K562 (cell line): Measurements from ENCODE around the gene SLC25A1. TPM values are rescaled to one million over a fixed set of nuclear protein-coding genes. Genes with fewer than 3 reads are reported as not detected.

Experiments
- ATF3 ChIP-seq, 2 experiments: fragments of 450-650 bp in 1 of 2; sonication (generic) in 1 of 2; formaldehyde crosslinking in 1 of 2; IDR thresholded peaks in 1 of 2; conservative IDR thresholded peaks in 1 of 2; 2 replicates each; pipeline versions ENCODE4 v1.6.1 to v1.8.1; 2016 to 2023; ENCODE audit warnings: mild to moderate bottlenecking in 2 of 2, moderate library complexity in 2 of 2, inconsistent platforms in 1 of 2, missing genetic modification reagents in 1 of 2
- CAMTA2 ChIP-seq: fragments of 250-450 bp; sonication (Bioruptor Pico); conservative IDR thresholded peaks from 2 replicates; pipeline ENCODE4 v1.5.1; 2022
- ELF4 ChIP-seq: fragments of 450-650 bp; formaldehyde crosslinking; IDR thresholded peaks from 2 replicates; pipeline ENCODE4 v1.4.0; 2022; ENCODE audit warnings: missing genetic modification characterization
- FOS ChIP-seq: IDR thresholded peaks from 3 replicates; pipeline ENCODE4 v1.6.1; 2011; ENCODE audit not compliant: insufficient read length; ENCODE audit errors: extremely low read depth
- FOXP1 ChIP-seq: sonication (generic); formaldehyde crosslinking; IDR thresholded peaks from 2 replicates; pipeline ENCODE4 v1.8.0; 2022; ENCODE audit warnings: mild to moderate bottlenecking, missing genetic modification reagents
- HIVEP1 ChIP-seq: fragments of 250-450 bp; sonication (Bioruptor Pico); IDR thresholded peaks from 2 replicates; pipeline ENCODE4 v1.4.0; 2020; ENCODE audit warnings: mild to moderate bottlenecking
- KDM5B ChIP-seq: fragments of 200-600 bp; sonication (generic); IDR thresholded peaks from 2 replicates; pipeline ENCODE4 v1.6.1; 2012; ENCODE audit warnings: low read depth, mild to moderate bottlenecking, moderate library complexity, low read length, control low read depth, inconsistent platforms; ENCODE audit not compliant: insufficient replicate concordance
- KHSRP ChIP-seq: fragments of 450-650 bp; IDR thresholded peaks from 2 replicates; pipeline ENCODE4 v1.6.1; 2017
- MAX ChIP-seq: sonication (generic); formaldehyde crosslinking; IDR thresholded peaks from 2 replicates; pipeline ENCODE4 v1.9.0; 2022; ENCODE audit warnings: mild to moderate bottlenecking, missing genetic modification reagents
- MBD1 ChIP-seq: fragments of 250-450 bp; sonication (Bioruptor Pico); IDR thresholded peaks from 2 replicates; pipeline ENCODE4 v1.8.0; 2022; ENCODE audit warnings: inconsistent platforms
- NFIX ChIP-seq: fragments of 250-450 bp; sonication (Bioruptor Pico); IDR thresholded peaks from 2 replicates; pipeline ENCODE4 v1.4.0; 2020; ENCODE audit warnings: low read depth, mild to moderate bottlenecking, moderate library complexity
- POLR2AphosphoS2 ChIP-seq: IDR thresholded peaks from 2 replicates; pipeline ENCODE4 v1.6.1; 2012; ENCODE audit warnings: low read length, improper control_type of control experiment
- RAD21 ChIP-seq, 2 experiments: fragments of 250-450 bp in 1 of 2; fragments of 450-650 bp in 1 of 2; sonication (Bioruptor Pico) in 1 of 2; formaldehyde crosslinking in 1 of 2; IDR thresholded peaks in 1 of 2; conservative IDR thresholded peaks in 1 of 2; 2 replicates each; pipeline versions ENCODE4 v1.4.0 to v1.8.0; 2020 to 2022; ENCODE audit warnings: mild to moderate bottlenecking in 2 of 2, moderate library complexity in 1 of 2
- RBM22 ChIP-seq: fragments of 200-400 bp; formaldehyde crosslinking; IDR thresholded peaks from 2 replicates; pipeline ENCODE4 v1.6.1; 2018; ENCODE audit warnings: low read length, low read depth; ENCODE audit not compliant: poor library complexity, severe bottlenecking
- RFX5 ChIP-seq: IDR thresholded peaks from 2 replicates; pipeline ENCODE4 v1.6.1; 2011; ENCODE audit warnings: low read depth, mild to moderate bottlenecking, improper control_type of control experiment, low read length
- STAT6 ChIP-seq: sonication (generic); formaldehyde crosslinking; IDR thresholded peaks from 2 replicates; pipeline ENCODE4 v1.8.1; 2023; ENCODE audit warnings: mild to moderate bottlenecking, missing genetic modification reagents
- TAL1 ChIP-seq: fragments of 450-650 bp; IDR thresholded peaks from 2 replicates; pipeline ENCODE4 v1.6.1; 2016; ENCODE audit warnings: mild to moderate bottlenecking
- TFE3 ChIP-seq: fragments of 450-650 bp; formaldehyde crosslinking; IDR thresholded peaks from 2 replicates; pipeline ENCODE4 v1.4.0; 2020; ENCODE audit warnings: mild to moderate bottlenecking, mixed read lengths
- ZNF232 ChIP-seq: sonication (generic); formaldehyde crosslinking; IDR thresholded peaks from 2 replicates; pipeline ENCODE4 v1.8.0; 2022; ENCODE audit warnings: mild to moderate bottlenecking, missing genetic modification reagents
- ZNF445 ChIP-seq: fragments of 250-450 bp; sonication (Bioruptor Pico); IDR thresholded peaks from 2 replicates; pipeline ENCODE4 v1.4.0; 2020; ENCODE audit warnings: low read depth, mild to moderate bottlenecking, moderate library complexity
- ZNF655 ChIP-seq: fragments of 250-450 bp; sonication (Bioruptor Pico); IDR thresholded peaks from 2 replicates; pipeline ENCODE4 v1.5.0; 2021
- polyA plus RNA-seq, 8 experiments: library from polyadenylated mRNA; depleted of rRNA in 4 of 8; stranded (reverse) in 5 of 8; unstranded in 3 of 8; fragments of >200 nt; fragmentation: Nextera tagmentation in 2 of 8; fragmentation: Illumina TruSeq in 1 of 8; extraction: Ambion mirVana in 2 of 8; extraction: Trizol in 1 of 8; gene quantifications; 2 replicates each; pipeline versions ENCODE4 v1.2.1 to v1.2.3, GENCODE V29; 2011 to 2014; ENCODE audit warnings: inconsistent platforms in 1 of 8, missing spikeins in 1 of 8
- total RNA-seq, 7 experiments: library from RNA; depleted of rRNA in 6 of 7; stranded (reverse); fragments of >200 nt in 6 of 7; fragmentation: Illumina TruSeq in 2 of 7; extraction: Trizol in 2 of 7; gene quantifications; 2 replicates each; pipeline versions ENCODE4 v1.2.1 to v1.2.3, GENCODE V29; 2011 to 2021; ENCODE audit warnings: low replicate concordance in 1 of 7

Gene SLC25A1
- total and polyA plus RNA-seq, 9 of the 15 experiments (the other 6 are each of a cell fraction or from before 2014, with no cell fraction given), result 11.0 to 408 (median 110) TPM

GRCh38 chr22:19193879-19194278 lies 15.3 kb upstream of the SLC25A1 start (continued):
- TF ChIP-seq STAT6 (CRISPR knock-in tag), result peak; percentile 34; the same call in 1 of the 2 replicates
- no peak for TF ChIP-seq KHSRP
- TF ChIP-seq POLR2AphosphoS2, result no peak
- no peak for TF ChIP-seq ZNF655 (CRISPR knock-in tag)
- no peak for TF ChIP-seq ATF3 (IDR thresholded peaks at IDR 0.05)
- peak; percentile 34; the same call in 1 of the 2 replicates for TF ChIP-seq ATF3 (CRISPR knock-in tag; conservative IDR thresholded peaks at IDR 0.05)
- no peak for TF ChIP-seq ZNF445 (CRISPR knock-in tag)
- TF ChIP-seq NFIX (CRISPR knock-in tag), result no peak
- TF ChIP-seq FOS, result peak; percentile 59
- TF ChIP-seq TFE3 (CRISPR knock-in tag), result no peak
- no peak for TF ChIP-seq MBD1 (CRISPR knock-in tag)
- TF ChIP-seq RAD21 (CRISPR knock-in tag; conservative IDR thresholded peaks at IDR 0.05 in 1 of 2, IDR thresholded peaks at IDR 0.05 in 1 of 2), result no peak
- no peak for TF ChIP-seq HIVEP1
- no peak for TF ChIP-seq ELF4 (CRISPR knock-in tag)
- TF ChIP-seq RFX5, result no peak
- no peak for TF ChIP-seq TAL1
- no peak for TF ChIP-seq ZNF232
- TF ChIP-seq MAX, result 0 out of 2 replicates have a peak, but pooled peaks have one; percentile 6
- no peak for TF ChIP-seq FOXP1 (CRISPR knock-in tag)
- no peak for TF ChIP-seq KDM5B
- TF ChIP-seq RBM22, result no peak
- TF ChIP-seq CAMTA2 (CRISPR knock-in tag), result no peak
